ENCODE measurements around the gene NEURL3. TPM values are rescaled to one million over a fixed set of nuclear protein-coding genes. Genes with fewer than 3 reads are reported as not detected.

The NEURL3 gene
- polyA plus RNA-seq, 3 donors: not detected

DNA sequence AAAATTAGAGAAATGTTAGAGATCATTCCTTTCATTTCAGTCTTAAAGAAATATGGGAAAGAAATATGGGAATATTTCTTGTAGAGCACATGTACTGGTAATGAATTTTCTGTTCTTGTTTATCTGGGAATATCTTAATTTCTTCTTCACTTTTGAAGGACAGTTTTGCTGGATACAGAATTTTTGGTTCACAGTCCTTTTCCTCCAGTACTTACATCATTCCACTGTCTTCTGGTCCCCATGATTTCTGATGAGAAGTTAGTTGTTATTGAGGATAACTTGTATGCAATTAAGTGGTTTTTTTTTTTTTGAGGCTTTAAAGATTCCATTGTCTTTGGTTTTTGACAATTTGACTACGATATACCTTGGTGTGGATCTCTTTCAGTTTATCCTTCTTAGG lies 11.0 kb downstream of the NEURL3 start:
- Histone ChIP-seq H3K79me2 (ENCODE audit: insufficient read depth, low read length) (no peaks in the 10 kb centered on the region), H3K4me1 (ENCODE audit: control insufficient read depth in 1 of 2, insufficient read depth in 2 of 2, low read length in 2 of 2) (peaks cover 6 to 15% of the 10 kb centered on the region in 2 donors), H2AFZ (ENCODE audit: insufficient read depth, low read depth, low read length, poor library complexity, severe bottlenecking) (no peak overlapping the region), H3K36me3 (replicated peaks in 1 of 2; ENCODE audit: control insufficient read depth in 1 of 2, insufficient read depth in 2 of 2, low read length in 2 of 2) (no peaks in the 10 kb centered on the region), H3K27ac (ENCODE audit: low read depth in 1 of 2, low read length in 2 of 2) (no peak overlapping the region), H3K27me3 (ENCODE audit: control insufficient read depth in 2 of 2, insufficient read depth in 2 of 2, low read length in 2 of 2) (no peaks in the 10 kb centered on the region), H3K4me2 (replicated peaks; ENCODE audit: extremely low read depth, low read length, poor library complexity, severe bottlenecking) (no peak overlapping the region), H3K9me3 (replicated peaks in 1 of 2; ENCODE audit: control insufficient read depth in 1 of 2, insufficient read depth in 1 of 2, low read length in 2 of 2) (peaks cover 3 to 5% of the 10 kb centered on the region in 2 donors), H4K20me1 (ENCODE audit: insufficient read depth, low read length) (no peaks in the 10 kb centered on the region), H3K9ac (ENCODE audit: insufficient read depth, low read length, poor library complexity, severe bottlenecking) (no peak overlapping the region), H3K4me3 (replicated peaks in 1 of 3; ENCODE audit: low read depth in 2 of 3, low read length in 3 of 3) (no peak overlapping the region)
- WGBS (ENCODE audit: insufficient coverage): no CpG with 5 or more reads among the region's 1 CpG
- Mint-ChIP-seq H3K27ac (no peak overlapping the region), H3K4me1 (peaks cover 13% of the 10 kb centered on the region), H3K36me3 (no peaks in the 10 kb centered on the region), H3K9me3 (peaks cover 8 to 20% (median 11%) of the 10 kb centered on the region in 7 donors), H3K4me3 (no peak overlapping the region), H3K27me3 (ENCODE audit: low read depth in 3 of 3) (peaks cover 0 to 8% (median 6%) of the 10 kb centered on the region in 3 donors)
- no peak for DNase-seq
- intact Hi-C loops (cut with micrococcal nuclease): no loop called here
- TF ChIP-seq, protein P1, sequence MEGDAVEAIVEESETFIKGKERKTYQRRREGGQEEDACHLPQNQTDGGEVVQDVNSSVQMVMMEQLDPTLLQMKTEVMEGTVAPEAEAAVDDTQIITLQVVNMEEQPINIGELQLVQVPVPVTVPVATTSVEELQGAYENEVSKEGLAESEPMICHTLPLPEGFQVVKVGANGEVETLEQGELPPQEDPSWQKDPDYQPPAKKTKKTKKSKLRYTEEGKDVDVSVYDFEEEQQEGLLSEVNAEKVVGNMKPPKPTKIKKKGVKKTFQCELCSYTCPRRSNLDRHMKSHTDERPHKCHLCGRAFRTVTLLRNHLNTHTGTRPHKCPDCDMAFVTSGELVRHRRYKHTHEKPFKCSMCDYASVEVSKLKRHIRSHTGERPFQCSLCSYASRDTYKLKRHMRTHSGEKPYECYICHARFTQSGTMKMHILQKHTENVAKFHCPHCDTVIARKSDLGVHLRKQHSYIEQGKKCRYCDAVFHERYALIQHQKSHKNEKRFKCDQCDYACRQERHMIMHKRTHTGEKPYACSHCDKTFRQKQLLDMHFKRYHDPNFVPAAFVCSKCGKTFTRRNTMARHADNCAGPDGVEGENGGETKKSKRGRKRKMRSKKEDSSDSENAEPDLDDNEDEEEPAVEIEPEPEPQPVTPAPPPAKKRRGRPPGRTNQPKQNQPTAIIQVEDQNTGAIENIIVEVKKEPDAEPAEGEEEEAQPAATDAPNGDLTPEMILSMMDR (IDR thresholded peaks at IDR 0.05): no peak

DNA sequence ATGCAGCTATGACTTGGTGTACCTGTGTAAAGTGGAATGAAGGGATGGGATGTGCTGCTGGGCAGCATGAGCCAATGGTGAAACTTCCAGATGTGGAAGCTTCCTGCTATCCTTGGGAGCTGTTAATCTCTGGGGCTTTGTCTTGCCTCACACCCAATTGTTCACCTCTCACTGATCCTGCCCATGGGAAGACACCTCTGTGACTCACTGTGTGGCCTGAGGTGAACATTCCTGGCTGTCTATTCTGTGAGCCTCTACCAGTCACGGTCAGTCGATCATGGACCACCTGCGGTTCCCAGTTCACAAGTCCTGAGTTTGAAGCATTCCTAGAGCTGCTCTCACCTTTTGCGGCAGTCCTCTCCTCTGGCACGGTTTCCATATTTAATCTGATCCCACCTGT lies 12.1 kb downstream of the NEURL3 start:
- no peak overlapping the region for H3K4me3 ChIP-seq (replicated peaks in 1 of 3; ENCODE audit: low read depth in 2 of 3, low read length in 3 of 3)
- 100% methylated on average over 3 of the region's 5 CpGs for WGBS (ENCODE audit: insufficient coverage)
- no peaks in the 10 kb centered on the region for H3K36me3 Mint-ChIP-seq
- no peaks in the 10 kb centered on the region for H3K79me2 ChIP-seq (ENCODE audit: insufficient read depth, low read length)
- H4K20me1 ChIP-seq (ENCODE audit: insufficient read depth, low read length): no peaks in the 10 kb centered on the region
- peaks cover 3 to 5% of the 10 kb centered on the region in 2 donors for H3K9me3 ChIP-seq (replicated peaks in 1 of 2; ENCODE audit: control insufficient read depth in 1 of 2, insufficient read depth in 1 of 2, low read length in 2 of 2)
- TF ChIP-seq, protein P1 (IDR thresholded peaks at IDR 0.05): no peak
- no peak overlapping the region for H3K27ac ChIP-seq (ENCODE audit: low read depth in 1 of 2, low read length in 2 of 2)
- H3K4me1 Mint-ChIP-seq: peaks cover 18% of the 10 kb centered on the region
- intact Hi-C loops (cut with micrococcal nuclease): no loop called here
- H3K4me1 ChIP-seq (ENCODE audit: control insufficient read depth in 1 of 2, insufficient read depth in 2 of 2, low read length in 2 of 2): peaks cover 7 to 16% of the 10 kb centered on the region in 2 donors
- H3K36me3 ChIP-seq (replicated peaks in 1 of 2; ENCODE audit: control insufficient read depth in 1 of 2, insufficient read depth in 2 of 2, low read length in 2 of 2): no peaks in the 10 kb centered on the region
- H3K4me3 Mint-ChIP-seq: no peak overlapping the region
- H2AFZ ChIP-seq (ENCODE audit: insufficient read depth, low read depth, low read length, poor library complexity, severe bottlenecking): no peak overlapping the region
- H3K9me3 Mint-ChIP-seq: peaks cover 8 to 20% (median 11%) of the 10 kb centered on the region in 7 donors
- no peaks in the 10 kb centered on the region for H3K27me3 ChIP-seq (ENCODE audit: control insufficient read depth in 2 of 2, insufficient read depth in 2 of 2, low read length in 2 of 2)
- no peak overlapping the region for H3K4me2 ChIP-seq (replicated peaks; ENCODE audit: extremely low read depth, low read length, poor library complexity, severe bottlenecking)
- no peak for DNase-seq
- no peak overlapping the region for H3K9ac ChIP-seq (ENCODE audit: insufficient read depth, low read length, poor library complexity, severe bottlenecking)
- H3K27ac Mint-ChIP-seq: no peak overlapping the region
- peaks cover 0 to 6% (median 6%) of the 10 kb centered on the region in 3 donors for H3K27me3 Mint-ChIP-seq (ENCODE audit: low read depth in 3 of 3)

Data from CD14-positive monocyte (primary cell).